GM19035 (cell line): ENCODE measurements around the gene ASB10.

Experiments used
- ATAC-seq: cut with Tn5 transposase; IDR thresholded peaks from one replicate; pipeline ENCODE4 v1.9.1; 2021; ENCODE audit not compliant: unreplicated experiment

The ASB10 gene

GRCh38 chr7:151186640-151187408, at the start of gene ASB10:
TSS of gene ASB10 (minus strand) at chr7:151187250. CDS start at chr7:151187130, 120 bp downstream.
- no peak for ATAC-seq

- no peak for ATAC-seq
These were observed 49.4 kb upstream of the ASB10 start for GRCh38 chr7:151236406-151236805.

- ATAC-seq, result no peak
These were observed 48.2 kb upstream of the ASB10 start for GRCh38 chr7:151235091-151235787.

- no peak for ATAC-seq
These were observed 46.8 kb upstream of the ASB10 start for GRCh38 chr7:151233804-151234203.

GRCh38 chr7:151232917-151233701, 46.1 kb upstream of the ASB10 start:
- peak; percentile 25 for ATAC-seq

- peak; percentile 98 for ATAC-seq
These were observed 45.3 kb upstream of the ASB10 start, which contains the start of gene CHPF2 for GRCh38 chr7:151232091-151232916. TSS of gene CHPF2 (plus strand) at chr7:151232483. CDS start at chr7:151234012, 1,529 bp downstream.

- ATAC-seq, result no peak
These were observed 44.0 kb upstream of the ASB10 start for GRCh38 chr7:151231080-151231479.

- no peak for ATAC-seq
These were observed 42.2 kb upstream of the ASB10 start for GRCh38 chr7:151229249-151229648.

GRCh38 chr7:151228024-151228866, 41.2 kb upstream of the ASB10 start:
- ATAC-seq, result no peak

GRCh38 chr7:151226875-151227782, 40.1 kb upstream of the ASB10 start, which contains the start of gene ABCF2:
TSS of gene ABCF2 (minus strand) at chr7:151227205. CDS start at chr7:151226458, 747 bp downstream.
- ATAC-seq, result peak; percentile 99

- no peak for ATAC-seq
These were observed 39.5 kb upstream of the ASB10 start for GRCh38 chr7:151226560-151226874.

- ATAC-seq, result no peak
These were observed 39.0 kb upstream of the ASB10 start for GRCh38 chr7:151225948-151226510.

GRCh38 chr7:151223728-151224127, 36.7 kb upstream of the ASB10 start:
- ATAC-seq, result no peak

GRCh38 chr7:151218170-151218569, 31.1 kb upstream of the ASB10 start:
- ATAC-seq, result no peak

- no peak for ATAC-seq
These were observed 28.3 kb upstream of the ASB10 start for GRCh38 chr7:151215396-151215795.

GRCh38 chr7:151213826-151214225, 26.8 kb upstream of the ASB10 start:
- ATAC-seq, result no peak

GRCh38 chr7:151212626-151213025, 25.6 kb upstream of the ASB10 start:
- no peak for ATAC-seq

- no peak for ATAC-seq
These were observed 24.2 kb upstream of the ASB10 start for GRCh38 chr7:151211155-151211772.
